ENCODE data around the gene NUDT3.
"Not testable (repeated sequence)": the region's sequence is repeated elsewhere in the genome, so short reads cannot be mapped to it uniquely, and the experiment has no call there.

Gene NUDT3

GRCh38 chr6:34340906-34341480 is 51.5 kb downstream of the NUDT3 start:
- DNase-seq, result no peak

GRCh38 chr6:34340394-34340793 is 52.1 kb downstream of the NUDT3 start:
- no peak for DNase-seq

GRCh38 chr6:34339971-34340370 is 52.5 kb downstream of the NUDT3 start:
- DNase-seq, result no peak

GRCh38 chr6:34339432-34339831 is 53.0 kb downstream of the NUDT3 start:
- DNase-seq, result no peak

- no peak for DNase-seq
Observed at GRCh38 chr6:34338811-34339210, 53.7 kb downstream of the NUDT3 start.

- no peak for DNase-seq
Observed at GRCh38 chr6:34338377-34338776, 54.1 kb downstream of the NUDT3 start.

GRCh38 chr6:34334796-34335416 is 57.6 kb downstream of the NUDT3 start:
- DNase-seq, result no peak

- DNase-seq, result peak in 1 of 2 experiments; percentile 37
Observed at GRCh38 chr6:34333858-34334257, 58.6 kb downstream of the NUDT3 start.

- DNase-seq, result peak; percentile 34 to 59
Observed at GRCh38 chr6:34332251-34333198, 59.9 kb downstream of the NUDT3 start.

GRCh38 chr6:34331371-34332050 is 61.0 kb downstream of the NUDT3 start:
- no peak for DNase-seq

- DNase-seq, result not testable (repeated sequence)
Observed at GRCh38 chr6:34329814-34330213, 62.7 kb downstream of the NUDT3 start.

GRCh38 chr6:34328969-34329368 is 63.5 kb downstream of the NUDT3 start:
- DNase-seq, result no peak

- not testable (repeated sequence) for DNase-seq
Observed at GRCh38 chr6:34327313-34328205, 64.9 kb downstream of the NUDT3 start.

- DNase-seq, result no peak
Observed at GRCh38 chr6:34325633-34326032, 66.8 kb downstream of the NUDT3 start.

- DNase-seq, result peak in 1 of 2 experiments; percentile 30
Observed at GRCh38 chr6:34324738-34325444, 67.6 kb downstream of the NUDT3 start.

GRCh38 chr6:34324221-34324620 is 68.2 kb downstream of the NUDT3 start:
- DNase-seq, result not testable (repeated sequence)

- DNase-seq, result no peak
Observed at GRCh38 chr6:34323300-34323699, 69.2 kb downstream of the NUDT3 start.

- DNase-seq, result no peak
Observed at GRCh38 chr6:34322732-34323131, 69.7 kb downstream of the NUDT3 start.

GRCh38 chr6:34321821-34322220 is 70.6 kb downstream of the NUDT3 start:
- no peak for DNase-seq

- DNase-seq, result no peak
Observed at GRCh38 chr6:34319471-34319885, 73.0 kb downstream of the NUDT3 start.

Data from NCI-H526 (cell line).